Natural killer cell treated with Interleukin-12 subunit alpha and Interleukin-12 subunit beta and Interleukin-15 and Interleukin-18, amount 100 ng/mL, for 72 hours (primary cell): Measurements from ENCODE around the gene CLSTN1. TPM values are rescaled to one million over a fixed set of nuclear protein-coding genes. Genes with fewer than 3 reads are reported as not detected.
A peak's percentile ranks its signal among the peaks of the same experiment; 100 is the strongest.

Experiments
- ATAC-seq, 2 donors: fragments of 150-1000 bp; cut with Tn5 transposase in 1 of 2; sonication (Bioruptor Pico), chemical (Tn5 transposase) in 1 of 2; 2 replicates each; pipeline ENCODE4 v1.10.0; 2021
- DNase-seq: peaks from one replicate; pipeline ENCODE4 v3.0.0; 2022; ENCODE audit warnings: low spot score
- H3K27ac Mint-ChIP-seq, 2 donors: 1 replicate in 1 of 2; 2 replicates in 1 of 2; pipeline ENCODE4 v1.8.0; 2022; ENCODE audit warnings: mixed read lengths in 2 of 2, mild to moderate bottlenecking in 1 of 2, moderate library complexity in 1 of 2
- H3K27me3 Mint-ChIP-seq, 2 donors: 1 replicate in 1 of 2; 2 replicates in 1 of 2; pipeline ENCODE4 v1.8.0; 2022; ENCODE audit warnings: mixed read lengths in 2 of 2
- H3K36me3 Mint-ChIP-seq: one replicate; pipeline ENCODE4 v1.8.0; 2022; ENCODE audit warnings: mixed read lengths
- H3K4me1 Mint-ChIP-seq, 2 donors: 1 replicate in 1 of 2; 2 replicates in 1 of 2; pipeline ENCODE4 v1.8.0; 2022; ENCODE audit warnings: low read depth in 2 of 2, mixed read lengths in 2 of 2, mild to moderate bottlenecking in 1 of 2
- H3K4me3 Mint-ChIP-seq: one replicate; pipeline ENCODE4 v1.8.0; 2022; ENCODE audit warnings: mixed read lengths
- H3K9me3 Mint-ChIP-seq: 2 replicates; pipeline ENCODE4 v1.8.0; 2022; ENCODE audit warnings: mixed read lengths
- total RNA-seq, 2 donors: library from RNA; stranded (reverse); gene quantifications; one replicate each; pipeline ENCODE4 v1.2.3, GENCODE V29; 2022

CLSTN1 gene
- total RNA-seq, 2 donors from 2014 or later: 57.3 to 66.4 TPM

DNA sequence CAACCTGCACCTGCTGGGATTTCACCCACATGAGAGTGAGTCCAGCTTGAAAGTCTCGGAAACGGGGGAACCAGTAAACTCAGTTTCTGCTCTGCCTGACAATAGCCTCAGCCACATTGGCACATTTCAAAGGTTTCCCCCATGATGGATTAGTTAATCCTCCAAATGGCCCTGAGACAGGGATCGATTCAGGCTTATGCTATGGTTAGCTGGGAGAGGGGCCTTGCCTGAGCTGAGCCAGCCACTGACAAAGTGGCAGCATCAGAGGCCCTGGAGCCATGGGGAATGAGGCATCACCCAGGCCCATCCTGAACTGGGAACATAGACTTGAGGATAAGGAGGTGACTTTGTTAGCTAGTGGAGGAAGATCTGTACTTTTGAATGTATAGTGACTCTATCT is 2.9 kb upstream of the CLSTN1 start:
- Mint-ChIP-seq H3K27ac (no peak overlapping the region), H3K4me3 (no peak overlapping the region), H3K4me1 (peaks cover 31 to 32% of the 10 kb centered on the region in 2 donors), H3K9me3 (no peaks in the 10 kb centered on the region), H3K27me3 (no peaks in the 10 kb centered on the region), H3K36me3 (no peaks in the 10 kb centered on the region)
- ATAC-seq (no peak), DNase-seq (no peak)

DNA sequence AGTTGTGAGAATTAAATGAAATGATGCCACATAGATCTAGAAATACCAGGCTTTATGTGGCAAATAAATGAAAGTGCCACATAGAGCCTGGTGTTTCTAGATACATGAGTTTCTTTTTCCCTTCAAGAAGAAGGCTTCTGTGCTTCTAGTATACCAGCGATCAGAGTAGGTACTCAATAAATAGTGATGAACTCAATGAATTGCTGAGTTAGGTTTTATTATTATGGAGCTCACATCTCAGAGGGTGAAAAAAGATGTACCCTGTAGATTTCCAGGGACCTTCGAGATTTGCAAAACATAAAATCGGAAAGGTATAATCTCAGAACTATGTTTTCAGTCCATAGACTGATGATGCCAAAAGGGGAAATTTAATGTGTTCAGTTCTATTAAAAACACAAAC is 2.3 kb upstream of the CLSTN1 start:
- Mint-ChIP-seq H3K27ac (peak overlapping the region; percentile 19 to 26), H3K27me3 (no peaks in the 10 kb centered on the region), H3K4me1 (peaks cover 31 to 32% of the 10 kb centered on the region in 2 donors), H3K9me3 (no peaks in the 10 kb centered on the region), H3K4me3 (peak overlapping the region; percentile 55), H3K36me3 (no peaks in the 10 kb centered on the region)
- ATAC-seq (no peak), DNase-seq (no peak)

DNA sequence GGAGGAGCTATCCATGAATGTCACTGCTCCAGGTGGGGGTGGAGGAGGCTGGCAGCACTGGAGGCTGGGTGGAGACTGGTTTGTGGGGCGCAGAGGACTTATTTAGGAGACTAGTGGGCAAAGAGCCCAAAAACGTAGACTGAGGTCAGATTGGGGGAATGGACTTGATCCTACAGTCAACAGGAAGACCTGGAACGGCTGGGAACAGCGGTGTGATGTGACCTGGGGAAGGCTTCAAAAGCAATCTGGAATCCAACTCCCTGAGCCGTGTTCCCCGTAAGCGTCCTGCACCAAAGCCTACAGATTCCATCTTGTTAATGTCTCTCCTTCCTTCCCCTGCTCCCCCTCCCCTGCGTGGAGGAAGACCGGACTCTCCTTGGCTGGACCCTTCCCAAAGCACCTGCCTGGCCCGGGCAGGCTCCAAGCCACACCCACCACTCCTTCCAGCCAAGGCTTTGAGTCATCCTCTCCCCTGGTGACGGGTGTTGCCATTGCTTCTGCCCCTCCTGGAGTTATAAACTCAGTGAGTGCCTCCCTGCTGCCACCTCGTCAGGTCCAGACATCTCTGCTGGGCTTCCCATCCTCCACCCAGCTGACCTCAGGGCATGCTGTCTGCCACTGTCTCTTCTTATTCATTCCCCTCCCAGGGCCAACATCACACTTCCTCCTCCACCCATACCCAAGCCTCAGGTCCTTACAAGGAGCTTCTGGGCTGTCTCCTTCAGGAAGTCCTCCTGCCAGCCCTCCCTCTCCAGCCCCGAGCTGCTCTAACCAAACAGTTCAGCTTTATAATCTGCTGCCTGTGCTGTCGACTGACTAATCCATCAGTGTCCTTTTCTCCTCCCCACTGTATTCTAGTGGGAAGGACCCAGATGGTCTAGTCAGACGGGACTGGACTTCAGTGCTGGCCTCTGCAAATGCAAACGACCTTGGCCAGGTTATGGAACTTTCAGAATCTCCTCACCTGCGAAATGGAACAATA is 1.6 kb upstream of the CLSTN1 start:
- DNase-seq (no peak), ATAC-seq (peak in 1 of 2 donors; percentile 1)
- Mint-ChIP-seq H3K36me3 (no peaks in the 10 kb centered on the region), H3K4me3 (peak overlapping the region; percentile 55), H3K4me1 (peaks cover 34 to 36% of the 10 kb centered on the region in 2 donors), H3K27me3 (no peaks in the 10 kb centered on the region), H3K9me3 (no peaks in the 10 kb centered on the region), H3K27ac (peak overlapping the region; percentile 19 to 26)

DNA sequence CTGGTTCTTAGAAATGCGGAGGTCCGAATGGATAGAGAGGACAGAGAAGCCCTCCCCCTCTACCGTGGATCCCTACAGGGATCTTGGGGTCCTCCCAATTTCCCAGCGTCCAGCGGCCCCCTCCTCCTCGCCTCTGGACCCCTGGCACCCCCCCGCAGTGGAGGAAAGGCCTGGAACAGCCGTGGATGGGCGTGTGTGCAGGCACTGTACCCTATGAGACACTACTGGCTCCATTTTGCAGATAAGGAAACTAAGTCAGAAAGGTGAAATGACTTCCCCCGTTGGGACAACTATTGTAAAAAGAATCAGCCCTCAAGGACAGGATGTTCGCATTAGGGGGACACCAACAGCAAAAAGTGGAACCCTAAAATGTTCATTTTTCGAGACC is 931 bp upstream of the CLSTN1 start:
- H3K4me3 Mint-ChIP-seq: peak overlapping the region; percentile 55
- DNase-seq: no peak
- no peak for ATAC-seq
- peak overlapping the region in 1 of 2 donors; percentile 19 for H3K27ac Mint-ChIP-seq
- peaks cover 34 to 37% of the 10 kb centered on the region in 2 donors for H3K4me1 Mint-ChIP-seq
- H3K36me3 Mint-ChIP-seq: no peaks in the 10 kb centered on the region
- no peaks in the 10 kb centered on the region for H3K27me3 Mint-ChIP-seq
- H3K9me3 Mint-ChIP-seq: no peaks in the 10 kb centered on the region

DNA sequence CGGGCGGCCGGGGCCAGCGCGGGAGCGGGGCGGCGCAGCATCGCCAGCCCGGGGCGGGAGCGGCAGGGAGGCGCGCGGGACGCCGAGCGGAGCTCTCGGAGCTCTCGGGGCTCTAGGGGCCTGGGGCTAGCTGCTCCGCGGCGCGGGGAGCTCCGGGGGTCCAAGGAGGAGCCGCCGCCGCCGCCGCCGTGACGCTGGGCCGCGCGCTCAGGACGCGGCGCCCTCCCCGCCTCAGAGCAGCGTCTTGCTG is 147 bp downstream of the CLSTN1 start:
- H3K9me3 Mint-ChIP-seq: no peaks in the 10 kb centered on the region
- H3K4me3 Mint-ChIP-seq: peak overlapping the region; percentile 55
- no peak overlapping the region for H3K27ac Mint-ChIP-seq
- H3K4me1 Mint-ChIP-seq: peaks cover 34 to 37% of the 10 kb centered on the region in 2 donors
- no peaks in the 10 kb centered on the region for H3K36me3 Mint-ChIP-seq
- DNase-seq (no peak), ATAC-seq (peak; percentile 59 to 61)
- H3K27me3 Mint-ChIP-seq: no peaks in the 10 kb centered on the region

DNA sequence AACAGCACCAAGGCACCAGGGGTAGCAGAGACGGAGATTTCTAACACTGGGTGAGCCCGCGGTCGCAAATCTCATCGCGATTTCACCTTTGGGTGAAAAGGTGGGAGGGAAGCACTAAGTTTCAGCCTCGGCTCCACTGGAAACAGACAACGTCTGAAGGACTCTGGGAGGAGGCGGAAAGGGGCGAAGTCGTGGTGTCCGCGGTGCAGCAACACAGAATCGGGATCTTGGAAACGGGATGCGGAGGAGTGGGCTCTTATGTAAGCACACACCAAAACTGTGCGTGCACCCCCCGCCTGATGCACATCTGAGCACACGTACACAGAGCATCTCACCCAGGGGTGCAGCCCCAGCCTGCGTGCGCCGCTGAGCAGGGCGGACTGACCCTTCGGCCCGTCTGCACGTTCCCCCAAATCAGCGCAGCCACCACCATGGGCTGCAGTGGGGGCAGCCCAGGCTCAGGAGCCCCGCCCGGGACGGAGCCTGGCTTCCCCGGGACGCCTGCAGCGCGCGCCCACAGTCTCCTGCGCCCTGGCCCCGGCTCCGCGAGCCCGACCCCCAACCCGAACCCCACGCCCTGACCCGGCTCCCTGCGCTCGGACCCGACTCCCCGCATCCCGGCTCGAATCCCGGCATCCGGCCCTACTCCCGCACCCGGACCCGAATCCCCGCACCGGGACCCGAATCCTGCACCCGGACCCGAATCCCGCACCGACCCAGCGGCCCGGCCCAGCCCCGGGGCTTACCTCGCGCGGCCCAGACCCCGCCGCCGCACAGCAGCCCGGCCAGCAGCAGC is 670 bp downstream of the CLSTN1 start:
- Mint-ChIP-seq H3K4me1 (peaks cover 34 to 37% of the 10 kb centered on the region in 2 donors), H3K27me3 (no peaks in the 10 kb centered on the region), H3K27ac (peak overlapping the region; percentile 47 to 74), H3K9me3 (no peaks in the 10 kb centered on the region), H3K36me3 (no peaks in the 10 kb centered on the region), H3K4me3 (peak overlapping the region; percentile 92)
- ATAC-seq (peak; percentile 16 to 45), DNase-seq (no peak)

DNA sequence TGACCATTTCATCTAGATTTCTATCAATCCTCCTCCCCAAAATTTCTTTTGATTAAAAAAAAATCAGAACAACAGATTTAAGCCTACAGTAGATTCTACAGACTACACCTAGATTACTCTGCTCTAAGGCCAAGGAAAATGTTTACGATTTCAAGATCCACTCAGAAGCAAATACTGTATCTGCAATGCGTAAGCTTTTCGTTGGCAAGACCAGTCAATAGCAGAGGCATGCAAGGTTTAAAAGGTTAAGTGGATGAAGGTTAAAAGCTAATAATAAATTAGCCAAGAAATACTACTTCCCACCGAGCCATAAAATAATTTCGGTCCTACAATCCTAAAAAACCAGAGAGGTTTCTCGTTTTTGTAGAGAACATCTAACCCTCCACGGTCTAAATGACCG is 1.3 kb downstream of the CLSTN1 start:
- H3K27ac Mint-ChIP-seq: peak overlapping the region; percentile 47 to 74
- peaks cover 32 to 33% of the 10 kb centered on the region in 2 donors for H3K4me1 Mint-ChIP-seq
- ATAC-seq (no peak), DNase-seq (no peak)
- H3K27me3 Mint-ChIP-seq: no peaks in the 10 kb centered on the region
- H3K9me3 Mint-ChIP-seq: no peaks in the 10 kb centered on the region
- no peaks in the 10 kb centered on the region for H3K36me3 Mint-ChIP-seq
- H3K4me3 Mint-ChIP-seq: peak overlapping the region; percentile 92

DNA sequence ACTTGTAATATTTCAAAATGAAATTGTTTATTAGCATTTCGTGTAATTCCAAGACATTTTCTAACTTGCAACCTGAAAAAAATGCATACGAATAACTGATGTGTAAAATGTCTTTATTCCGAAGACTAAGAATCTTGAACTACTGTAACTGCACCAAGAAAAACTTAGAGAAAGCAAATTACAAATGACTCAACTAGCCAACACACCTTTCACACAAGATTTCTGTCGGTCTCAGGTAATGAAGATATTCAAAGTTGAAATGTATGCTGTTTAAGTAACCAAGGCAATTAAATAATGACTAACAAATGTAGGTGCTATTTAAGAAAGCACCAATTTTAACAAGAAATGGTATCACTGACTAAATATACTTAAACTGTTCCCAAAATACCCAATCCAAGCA is 2.1 kb downstream of the CLSTN1 start:
- Mint-ChIP-seq H3K4me3 (peak overlapping the region; percentile 92), H3K27ac (peak overlapping the region in 1 of 2 donors; percentile 74)

DNA sequence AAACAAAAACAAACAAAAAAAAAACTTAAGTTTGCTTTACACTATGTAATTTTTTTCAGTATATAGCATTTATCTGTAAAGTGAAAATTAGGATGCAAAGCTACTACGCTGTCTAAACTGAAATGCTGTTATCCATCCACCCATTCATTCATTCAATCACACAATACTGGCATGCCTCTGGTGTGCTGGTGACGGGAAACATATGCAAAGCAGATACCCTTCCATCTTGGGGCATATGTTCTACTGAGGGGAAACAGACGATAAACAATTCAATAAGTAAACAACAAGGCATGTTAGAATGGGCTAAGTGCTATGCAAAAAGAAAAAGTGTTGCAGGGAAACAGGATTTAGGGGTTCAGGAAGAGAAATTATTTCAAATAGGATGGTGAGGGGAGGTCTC is 3.2 kb downstream of the CLSTN1 start:
- H3K36me3 Mint-ChIP-seq: no peaks in the 10 kb centered on the region
- no peak overlapping the region for H3K27ac Mint-ChIP-seq
- H3K4me1 Mint-ChIP-seq: peaks cover 26 to 34% of the 10 kb centered on the region in 2 donors

More for the DNA sequence above, 2.1 kb downstream of the CLSTN1 start:
- no peaks in the 10 kb centered on the region for H3K27me3 Mint-ChIP-seq
- DNase-seq (no peak), ATAC-seq (no peak)
- no peaks in the 10 kb centered on the region for H3K9me3 Mint-ChIP-seq
- peaks cover 31 to 32% of the 10 kb centered on the region in 2 donors for H3K4me1 Mint-ChIP-seq
- no peaks in the 10 kb centered on the region for H3K36me3 Mint-ChIP-seq

DNA sequence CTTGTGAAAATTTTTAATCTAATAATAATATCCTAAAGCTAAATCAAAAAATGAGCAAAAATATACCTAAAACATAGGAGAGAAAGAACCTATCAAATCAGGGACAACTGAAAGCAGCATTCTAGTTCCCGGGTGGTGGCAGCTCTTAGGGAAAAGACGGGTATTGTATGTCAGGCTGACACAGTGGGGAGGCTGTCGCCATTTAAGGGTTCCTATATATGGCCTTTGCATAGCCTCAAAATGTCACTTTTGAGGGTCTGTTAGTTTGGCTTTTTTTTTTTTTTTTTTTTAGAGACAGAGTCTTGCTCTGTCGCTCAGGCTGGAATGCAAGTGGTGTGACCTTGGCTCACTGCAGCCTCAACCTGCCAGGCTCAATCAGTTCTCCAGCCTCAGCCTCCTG is 6.0 kb downstream of the CLSTN1 start:
- Mint-ChIP-seq H3K27me3 (no peaks in the 10 kb centered on the region), H3K9me3 (no peaks in the 10 kb centered on the region), H3K27ac (no peak overlapping the region), H3K4me3 (no peak overlapping the region), H3K4me1 (peaks cover 14 to 21% of the 10 kb centered on the region in 2 donors), H3K36me3 (no peaks in the 10 kb centered on the region)
- no peak for DNase-seq
- no peak for ATAC-seq

More for the DNA sequence above, 3.2 kb downstream of the CLSTN1 start:
- no peaks in the 10 kb centered on the region for H3K27me3 Mint-ChIP-seq
- no peaks in the 10 kb centered on the region for H3K9me3 Mint-ChIP-seq
- no peak overlapping the region for H3K4me3 Mint-ChIP-seq
- no peak for ATAC-seq
- no peak for DNase-seq

DNA sequence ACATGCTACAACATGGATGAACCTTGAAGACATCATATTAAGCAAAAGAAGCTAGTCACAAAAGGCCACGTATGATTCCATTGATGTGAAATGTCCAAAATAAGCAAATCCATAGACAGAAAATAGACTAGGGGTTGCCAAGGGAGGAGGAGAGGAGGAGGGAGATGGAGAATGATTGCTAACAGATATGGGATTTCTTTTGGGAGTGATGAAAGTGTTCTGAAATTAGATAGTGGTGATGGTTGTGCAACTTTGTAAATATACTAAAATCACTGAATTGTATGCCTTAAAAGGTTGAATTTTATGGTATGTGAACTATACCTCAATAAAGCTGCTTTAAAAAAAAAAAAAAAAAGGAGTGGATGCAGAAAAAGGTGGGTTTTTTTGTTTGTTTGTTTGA is 7.6 kb downstream of the CLSTN1 start:
- Mint-ChIP-seq H3K9me3 (no peaks in the 10 kb centered on the region), H3K4me3 (no peak overlapping the region), H3K27me3 (no peaks in the 10 kb centered on the region), H3K4me1 (peaks cover 6 to 11% of the 10 kb centered on the region in 2 donors), H3K36me3 (no peaks in the 10 kb centered on the region), H3K27ac (no peak overlapping the region)
- ATAC-seq: no peak
- no peak for DNase-seq

DNA sequence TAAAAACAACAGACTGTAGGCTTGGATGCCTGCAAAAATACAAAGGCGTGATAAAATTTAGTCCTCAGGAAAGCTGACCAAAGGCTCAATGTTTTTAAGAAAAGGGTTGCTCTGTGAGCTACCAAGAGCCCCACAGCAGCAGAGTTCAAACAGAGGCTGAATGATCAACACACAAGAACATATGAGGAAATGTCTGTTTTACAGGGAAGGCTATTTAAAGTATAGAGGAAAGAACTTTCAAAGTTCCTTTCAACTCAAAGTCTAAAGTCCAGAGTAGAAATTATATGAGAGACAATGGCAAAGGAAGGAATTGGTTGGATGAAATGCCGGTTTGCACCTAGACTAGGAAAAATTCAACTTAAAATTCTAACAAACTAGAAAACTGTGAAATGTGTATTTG is 8.6 kb downstream of the CLSTN1 start:
- H3K4me1 Mint-ChIP-seq: peaks cover 8 to 11% of the 10 kb centered on the region in 2 donors
- no peaks in the 10 kb centered on the region for H3K36me3 Mint-ChIP-seq
- DNase-seq (no peak), ATAC-seq (no peak)
- no peaks in the 10 kb centered on the region for H3K9me3 Mint-ChIP-seq
- H3K27ac Mint-ChIP-seq: no peak overlapping the region
- no peaks in the 10 kb centered on the region for H3K27me3 Mint-ChIP-seq
- no peak overlapping the region for H3K4me3 Mint-ChIP-seq

DNA sequence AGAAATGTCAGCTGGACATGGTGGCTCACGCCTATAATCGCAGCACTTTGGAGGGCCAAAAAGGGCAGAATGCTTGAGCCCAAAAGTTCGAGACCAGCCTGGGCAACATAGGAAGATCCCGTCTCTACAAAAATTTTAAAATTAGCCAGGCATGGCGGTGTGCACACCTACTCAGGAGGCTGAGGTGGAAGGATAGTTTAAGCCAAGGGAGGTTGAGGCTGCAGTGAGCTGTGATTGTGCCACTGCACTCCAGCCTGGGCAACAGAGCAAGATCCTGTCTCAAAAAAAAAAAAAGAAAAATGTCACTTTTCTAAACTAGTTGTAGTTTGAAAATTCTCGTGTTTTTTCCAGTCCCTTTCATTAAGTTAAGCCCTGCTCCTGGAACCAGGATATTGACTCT is 9.1 kb downstream of the CLSTN1 start:
- H3K27ac Mint-ChIP-seq: no peak overlapping the region
- no peak for ATAC-seq
- no peaks in the 10 kb centered on the region for H3K9me3 Mint-ChIP-seq
- peaks cover 10 to 11% of the 10 kb centered on the region in 2 donors for H3K4me1 Mint-ChIP-seq
- no peaks in the 10 kb centered on the region for H3K36me3 Mint-ChIP-seq
- no peak overlapping the region for H3K4me3 Mint-ChIP-seq
- no peak for DNase-seq
- H3K27me3 Mint-ChIP-seq: no peaks in the 10 kb centered on the region
